ENCODE measurements around the gene CACFD1.

The CACFD1 gene

DNA sequence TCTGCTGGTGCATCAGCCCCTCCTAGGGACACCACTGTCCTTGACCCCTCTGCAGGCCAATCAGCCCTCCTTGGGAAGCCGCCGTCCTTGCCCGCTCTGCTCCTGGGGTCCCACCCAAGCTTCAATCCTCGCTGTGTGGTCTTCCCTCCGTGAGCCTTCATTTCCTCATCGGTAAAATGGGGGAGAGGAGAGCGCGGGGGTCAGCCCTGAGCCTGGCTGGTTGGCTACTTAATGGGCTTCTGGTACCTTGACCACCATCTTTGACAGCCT lies 31.8 kb downstream of the CACFD1 start:
- no peak for ATAC-seq
- TF ChIP-seq PATZ1 (CRISPR knock-in tag; IDR thresholded peaks at IDR 0.05; ENCODE audit: borderline replicate concordance) (no peak), ZFP30 (CRISPR knock-in tag; IDR thresholded peaks at IDR 0.05) (no peak), ZNF70 (CRISPR knock-in tag; IDR thresholded peaks at IDR 0.05) (no peak), TOX (CRISPR knock-in tag; IDR thresholded peaks at IDR 0.05; ENCODE audit: borderline replicate concordance) (no peak), ESRRG (CRISPR knock-in tag; IDR thresholded peaks at IDR 0.05) (no peak), SNAI2 (CRISPR knock-in tag; IDR thresholded peaks at IDR 0.05) (no peak), ARNTL (CRISPR knock-in tag; IDR thresholded peaks at IDR 0.05; ENCODE audit: borderline replicate concordance, low read depth) (no peak), PPARA (CRISPR knock-in tag; IDR thresholded peaks at IDR 0.05; ENCODE audit: borderline replicate concordance) (no peak), ZNF8 (CRISPR knock-in tag; IDR thresholded peaks at IDR 0.05) (no peak), CSDC2 (CRISPR knock-in tag; IDR thresholded peaks at IDR 0.05) (no peak)
- TF ChIP-seq, protein P1, sequence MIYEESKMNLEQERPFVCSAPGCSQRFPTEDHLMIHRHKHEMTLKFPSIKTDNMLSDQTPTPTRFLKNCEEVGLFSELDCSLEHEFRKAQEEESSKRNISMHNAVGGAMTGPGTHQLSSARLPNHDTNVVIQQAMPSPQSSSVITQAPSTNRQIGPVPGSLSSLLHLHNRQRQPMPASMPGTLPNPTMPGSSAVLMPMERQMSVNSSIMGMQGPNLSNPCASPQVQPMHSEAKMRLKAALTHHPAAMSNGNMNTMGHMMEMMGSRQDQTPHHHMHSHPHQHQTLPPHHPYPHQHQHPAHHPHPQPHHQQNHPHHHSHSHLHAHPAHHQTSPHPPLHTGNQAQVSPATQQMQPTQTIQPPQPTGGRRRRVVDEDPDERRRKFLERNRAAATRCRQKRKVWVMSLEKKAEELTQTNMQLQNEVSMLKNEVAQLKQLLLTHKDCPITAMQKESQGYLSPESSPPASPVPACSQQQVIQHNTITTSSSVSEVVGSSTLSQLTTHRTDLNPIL (CRISPR knock-in tag; IDR thresholded peaks at IDR 0.05; ENCODE audit: low read depth): no peak

GRCh38 chr9:133492061-133493021 lies 32.6 kb downstream of the CACFD1 start:
- TF ChIP-seq ZNF565 (CRISPR knock-in tag; conservative IDR thresholded peaks at IDR 0.05; ENCODE audit: low read depth) (no peak), ZFP3 (CRISPR knock-in tag; IDR thresholded peaks at IDR 0.05) (no peak), BACH2 (CRISPR knock-in tag; IDR thresholded peaks at IDR 0.05; ENCODE audit: borderline replicate concordance) (no peak), TOX (CRISPR knock-in tag; IDR thresholded peaks at IDR 0.05; ENCODE audit: borderline replicate concordance) (no peak), ESRRG (CRISPR knock-in tag; IDR thresholded peaks at IDR 0.05) (no peak), PPARA (CRISPR knock-in tag; IDR thresholded peaks at IDR 0.05; ENCODE audit: borderline replicate concordance) (no peak), RARB (CRISPR knock-in tag; IDR thresholded peaks at IDR 0.05) (no peak), TSHZ2 (CRISPR knock-in tag; IDR thresholded peaks at IDR 0.05) (no peak), TCF4 (CRISPR knock-in tag; IDR thresholded peaks at IDR 0.05; ENCODE audit: borderline replicate concordance) (no peak), GLIS3 (CRISPR knock-in tag; IDR thresholded peaks at IDR 0.05) (no peak), ZFP30 (CRISPR knock-in tag; IDR thresholded peaks at IDR 0.05) (no peak), ZNF70 (CRISPR knock-in tag; IDR thresholded peaks at IDR 0.05) (no peak)
- peak; percentile 13; the same call in 2 of the 3 replicates for ATAC-seq

- ATAC-seq: no peak
- TF ChIP-seq TSHZ2 (CRISPR knock-in tag; IDR thresholded peaks at IDR 0.05) (no peak), ZNF565 (CRISPR knock-in tag; conservative IDR thresholded peaks at IDR 0.05; ENCODE audit: low read depth) (no peak), ZFP3 (CRISPR knock-in tag; IDR thresholded peaks at IDR 0.05) (no peak), TCF4 (CRISPR knock-in tag; IDR thresholded peaks at IDR 0.05; ENCODE audit: borderline replicate concordance) (no peak), ZC3H10 (CRISPR knock-in tag; IDR thresholded peaks at IDR 0.05) (no peak), CSRNP3 (CRISPR knock-in tag; IDR thresholded peaks at IDR 0.05) (no peak), ZNF70 (CRISPR knock-in tag; IDR thresholded peaks at IDR 0.05) (no peak), RARB (CRISPR knock-in tag; IDR thresholded peaks at IDR 0.05) (no peak), BACH2 (CRISPR knock-in tag; IDR thresholded peaks at IDR 0.05; ENCODE audit: borderline replicate concordance) (no peak), OSR1 (CRISPR knock-in tag; IDR thresholded peaks at IDR 0.05) (no peak), TOX (CRISPR knock-in tag; IDR thresholded peaks at IDR 0.05; ENCODE audit: borderline replicate concordance) (no peak), SNAI2 (CRISPR knock-in tag; IDR thresholded peaks at IDR 0.05) (no peak)
- TF ChIP-seq, protein P2, sequence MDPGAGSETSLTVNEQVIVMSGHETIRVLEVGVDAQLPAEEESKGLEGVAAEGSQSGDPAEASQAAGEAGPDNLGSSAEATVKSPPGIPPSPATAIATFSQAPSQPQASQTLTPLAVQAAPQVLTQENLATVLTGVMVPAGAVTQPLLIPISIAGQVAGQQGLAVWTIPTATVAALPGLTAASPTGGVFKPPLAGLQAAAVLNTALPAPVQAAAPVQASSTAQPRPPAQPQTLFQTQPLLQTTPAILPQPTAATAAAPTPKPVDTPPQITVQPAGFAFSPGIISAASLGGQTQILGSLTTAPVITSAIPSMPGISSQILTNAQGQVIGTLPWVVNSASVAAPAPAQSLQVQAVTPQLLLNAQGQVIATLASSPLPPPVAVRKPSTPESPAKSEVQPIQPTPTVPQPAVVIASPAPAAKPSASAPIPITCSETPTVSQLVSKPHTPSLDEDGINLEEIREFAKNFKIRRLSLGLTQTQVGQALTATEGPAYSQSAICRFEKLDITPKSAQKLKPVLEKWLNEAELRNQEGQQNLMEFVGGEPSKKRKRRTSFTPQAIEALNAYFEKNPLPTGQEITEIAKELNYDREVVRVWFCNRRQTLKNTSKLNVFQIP (CRISPR knock-in tag; IDR thresholded peaks at IDR 0.05; ENCODE audit: borderline replicate concordance, low read depth): no peak
These were observed 33.6 kb downstream of the CACFD1 start for GRCh38 chr9:133493428-133493827.

All from SK-N-SH treated with all-trans-retinoic acid at 6 μM for 48 hours (cell line).